ENCODE results near the gene MAML2.

Gene MAML2

DNA sequence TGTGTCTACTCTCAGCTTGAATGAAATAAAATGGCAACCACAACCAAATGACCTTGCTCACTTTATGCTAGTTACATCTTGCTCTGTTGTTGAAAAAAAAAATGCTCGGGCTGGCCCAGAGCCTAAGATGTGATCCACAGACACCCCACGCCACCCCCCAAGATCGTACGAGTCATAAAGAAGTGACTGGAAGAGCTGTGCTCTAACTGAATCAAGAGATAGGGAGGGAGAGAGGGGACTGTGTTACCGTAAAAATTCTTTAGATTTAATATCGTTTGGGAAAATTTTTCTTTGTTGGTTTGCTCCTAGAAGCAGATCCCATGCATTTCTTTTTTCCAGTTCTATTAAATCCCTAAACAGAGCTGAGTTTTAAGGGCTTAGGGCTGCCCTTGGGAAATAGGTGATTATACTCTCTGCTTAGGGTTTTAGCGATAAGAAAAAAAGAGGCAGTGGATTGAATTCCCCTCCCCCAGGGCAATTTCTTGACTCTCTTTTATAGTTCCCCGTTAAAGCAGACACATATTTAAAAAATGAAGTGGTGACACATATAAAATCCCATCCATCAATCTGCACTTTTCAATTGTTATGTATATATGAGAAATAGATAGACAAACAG lies 14.5 kb downstream of the MAML2 start:
- Histone ChIP-seq H3F3A (ENCODE audit: insufficient read depth, low read length) (no peaks in the 10 kb centered on the region), H3K4me2 (ENCODE audit: low read depth, low read length) (no peak overlapping the region), H3K9ac (ENCODE audit: low read length) (no peak overlapping the region), H3K4me1 (ENCODE audit: low read length) (peaks cover 10% of the 10 kb centered on the region), H3K4me3 (ENCODE audit: low read length) (no peak overlapping the region), H3K27me3 (replicated peaks; ENCODE audit: insufficient read depth, low read length) (no peaks in the 10 kb centered on the region), H4K20me1 (ENCODE audit: insufficient read depth, low read length) (peaks cover 6% of the 10 kb centered on the region; the same call in 1 of the 2 replicates), H2AFZ (ENCODE audit: low read length) (no peak overlapping the region), H3K79me2 (ENCODE audit: low read length) (peaks cover 98% of the 10 kb centered on the region), H3K36me3 (replicated peaks; ENCODE audit: insufficient read depth, low read length) (no peaks in the 10 kb centered on the region), H3K27ac (ENCODE audit: low read length) (no peak overlapping the region), H3K9me3 (replicated peaks; ENCODE audit: insufficient read depth, low read length) (no peaks in the 10 kb centered on the region), H3K9me2 (replicated peaks; ENCODE audit: insufficient read depth, low read length) (no peaks in the 10 kb centered on the region)
- no peak for DNase-seq
- TF ChIP-seq, protein P1, sequence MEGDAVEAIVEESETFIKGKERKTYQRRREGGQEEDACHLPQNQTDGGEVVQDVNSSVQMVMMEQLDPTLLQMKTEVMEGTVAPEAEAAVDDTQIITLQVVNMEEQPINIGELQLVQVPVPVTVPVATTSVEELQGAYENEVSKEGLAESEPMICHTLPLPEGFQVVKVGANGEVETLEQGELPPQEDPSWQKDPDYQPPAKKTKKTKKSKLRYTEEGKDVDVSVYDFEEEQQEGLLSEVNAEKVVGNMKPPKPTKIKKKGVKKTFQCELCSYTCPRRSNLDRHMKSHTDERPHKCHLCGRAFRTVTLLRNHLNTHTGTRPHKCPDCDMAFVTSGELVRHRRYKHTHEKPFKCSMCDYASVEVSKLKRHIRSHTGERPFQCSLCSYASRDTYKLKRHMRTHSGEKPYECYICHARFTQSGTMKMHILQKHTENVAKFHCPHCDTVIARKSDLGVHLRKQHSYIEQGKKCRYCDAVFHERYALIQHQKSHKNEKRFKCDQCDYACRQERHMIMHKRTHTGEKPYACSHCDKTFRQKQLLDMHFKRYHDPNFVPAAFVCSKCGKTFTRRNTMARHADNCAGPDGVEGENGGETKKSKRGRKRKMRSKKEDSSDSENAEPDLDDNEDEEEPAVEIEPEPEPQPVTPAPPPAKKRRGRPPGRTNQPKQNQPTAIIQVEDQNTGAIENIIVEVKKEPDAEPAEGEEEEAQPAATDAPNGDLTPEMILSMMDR (IDR thresholded peaks at IDR 0.05; ENCODE audit: low read length) = no peak
- no peak for TF ChIP-seq EZH2phosphoT487 (IDR thresholded peaks at IDR 0.05; ENCODE audit: low read length)
- no peak for TF ChIP-seq EZH2 (optimal IDR thresholded peaks at IDR 0.05; ENCODE audit: low read depth, low read length)

GRCh38 chr11:96326959-96327358 lies 16.0 kb downstream of the MAML2 start:
- no peak for DNase-seq
- Histone ChIP-seq H3K9ac (ENCODE audit: low read length) (no peak overlapping the region), H3K27me3 (replicated peaks; ENCODE audit: insufficient read depth, low read length) (no peaks in the 10 kb centered on the region), H2AFZ (ENCODE audit: low read length) (no peak overlapping the region), H3K4me2 (ENCODE audit: low read depth, low read length) (no peak overlapping the region), H3K79me2 (ENCODE audit: low read length) (peaks cover 98% of the 10 kb centered on the region), H3F3A (ENCODE audit: insufficient read depth, low read length) (no peaks in the 10 kb centered on the region), H3K9me3 (replicated peaks; ENCODE audit: insufficient read depth, low read length) (no peaks in the 10 kb centered on the region), H3K4me1 (ENCODE audit: low read length) (peaks cover 7% of the 10 kb centered on the region), H3K4me3 (ENCODE audit: low read length) (no peak overlapping the region), H3K36me3 (replicated peaks; ENCODE audit: insufficient read depth, low read length) (no peaks in the 10 kb centered on the region), H4K20me1 (ENCODE audit: insufficient read depth, low read length) (peaks cover 6% of the 10 kb centered on the region; the same call in 1 of the 2 replicates), H3K9me2 (replicated peaks; ENCODE audit: insufficient read depth, low read length) (no peaks in the 10 kb centered on the region), H3K27ac (ENCODE audit: low read length) (no peak overlapping the region)
- TF ChIP-seq, protein P1 (IDR thresholded peaks at IDR 0.05; ENCODE audit: low read length) = no peak
- TF ChIP-seq EZH2 (optimal IDR thresholded peaks at IDR 0.05; ENCODE audit: low read depth, low read length) (no peak), EZH2phosphoT487 (IDR thresholded peaks at IDR 0.05; ENCODE audit: low read length) (no peak)

- H3F3A ChIP-seq (ENCODE audit: insufficient read depth, low read length) = no peaks in the 10 kb centered on the region
- no peak overlapping the region for H3K4me2 ChIP-seq (ENCODE audit: low read depth, low read length)
- H3K27ac ChIP-seq (ENCODE audit: low read length) = no peak overlapping the region
- H3K36me3 ChIP-seq (replicated peaks; ENCODE audit: insufficient read depth, low read length) = no peaks in the 10 kb centered on the region
- no peaks in the 10 kb centered on the region for H3K27me3 ChIP-seq (replicated peaks; ENCODE audit: insufficient read depth, low read length)
- H3K4me1 ChIP-seq (ENCODE audit: low read length) = no peaks in the 10 kb centered on the region
- TF ChIP-seq EZH2 (optimal IDR thresholded peaks at IDR 0.05; ENCODE audit: low read depth, low read length) = no peak
- DNase-seq = no peak
- H3K9me2 ChIP-seq (replicated peaks; ENCODE audit: insufficient read depth, low read length) = no peaks in the 10 kb centered on the region
- no peaks in the 10 kb centered on the region for H3K9me3 ChIP-seq (replicated peaks; ENCODE audit: insufficient read depth, low read length)
- H4K20me1 ChIP-seq (ENCODE audit: insufficient read depth, low read length) = 0 out of 2 replicates have a peak, but pooled peaks cover 6% of the 10 kb centered on the region
- H3K79me2 ChIP-seq (ENCODE audit: low read length) = peaks cover 100% of the 10 kb centered on the region
- no peak overlapping the region for H2AFZ ChIP-seq (ENCODE audit: low read length)
- no peak overlapping the region for H3K4me3 ChIP-seq (ENCODE audit: low read length)
- H3K9ac ChIP-seq (ENCODE audit: low read length) = no peak overlapping the region
Observed at GRCh38 chr11:96324912-96325311, 18.1 kb downstream of the MAML2 start.

DNA sequence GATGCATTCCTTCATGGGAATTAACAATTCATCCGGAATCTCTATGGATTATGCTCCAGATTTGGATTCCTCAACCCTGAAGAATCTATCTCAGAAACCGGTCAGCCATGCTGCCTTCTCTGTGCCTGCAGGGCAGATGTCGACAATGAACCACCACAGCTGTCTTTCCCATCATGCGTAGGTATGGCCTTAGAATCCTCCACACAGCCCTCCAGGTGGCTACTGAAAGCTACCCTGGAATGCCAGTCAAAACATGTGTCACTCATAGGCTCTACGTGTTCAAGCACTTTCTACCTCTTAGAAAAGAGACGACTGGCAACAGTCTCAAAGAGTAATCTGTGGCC lies 19.4 kb downstream of the MAML2 start:
- Histone ChIP-seq H3K27ac (ENCODE audit: low read length) (no peak overlapping the region), H4K20me1 (ENCODE audit: insufficient read depth, low read length) (0 out of 2 replicates have a peak, but pooled peaks cover 6% of the 10 kb centered on the region), H3K4me1 (ENCODE audit: low read length) (peaks cover 5% of the 10 kb centered on the region), H3K4me3 (ENCODE audit: low read length) (no peak overlapping the region), H3K9me2 (replicated peaks; ENCODE audit: insufficient read depth, low read length) (no peaks in the 10 kb centered on the region), H3K9ac (ENCODE audit: low read length) (no peak overlapping the region), H3K27me3 (replicated peaks; ENCODE audit: insufficient read depth, low read length) (no peaks in the 10 kb centered on the region), H3F3A (ENCODE audit: insufficient read depth, low read length) (0 out of 2 replicates have a peak, but pooled peaks cover 3% of the 10 kb centered on the region), H3K9me3 (replicated peaks; ENCODE audit: insufficient read depth, low read length) (no peaks in the 10 kb centered on the region), H2AFZ (ENCODE audit: low read length) (no peak overlapping the region), H3K79me2 (ENCODE audit: low read length) (peaks cover 100% of the 10 kb centered on the region), H3K4me2 (ENCODE audit: low read depth, low read length) (no peak overlapping the region), H3K36me3 (replicated peaks; ENCODE audit: insufficient read depth, low read length) (no peaks in the 10 kb centered on the region)
- no peak for TF ChIP-seq EZH2 (optimal IDR thresholded peaks at IDR 0.05; ENCODE audit: low read depth, low read length)
- TF ChIP-seq, protein P1 (IDR thresholded peaks at IDR 0.05; ENCODE audit: low read length) = no peak
- no peak for TF ChIP-seq EZH2phosphoT487 (IDR thresholded peaks at IDR 0.05; ENCODE audit: low read length)
- no peak for DNase-seq

Measured in MM.1S (cell line).